GM23338 (cell line): ENCODE results near the gene TSPO2.

Source experiments
- CTCF ChIP-seq, 2 experiments: fragments of 200-600 bp in 1 of 2; sonication (generic) in 1 of 2; conservative IDR thresholded peaks; 2 replicates each; pipeline versions ENCODE4 v1.5.1 to v1.6.1; 2016 to 2017; ENCODE audit warnings: antibody characterized with exemption in 2 of 2, low read depth in 2 of 2, mild to moderate bottlenecking in 2 of 2, moderate library complexity in 1 of 2
- EZH2phosphoT487 ChIP-seq: fragments of 200-600 bp; sonication (generic); IDR thresholded peaks from one replicate; pipeline ENCODE4 v1.8.1; 2018; ENCODE audit warnings: antibody characterized with exemption; ENCODE audit not compliant: unreplicated experiment
- POLR2AphosphoS5 ChIP-seq: IDR thresholded peaks from 2 replicates; pipeline ENCODE4 v1.6.1; 2016; ENCODE audit warnings: antibody characterized with exemption, low read depth
- TF ChIP-seq, protein P1 (sequence below): IDR thresholded peaks from 2 replicates; pipeline ENCODE4 v1.6.1; 2016; ENCODE audit warnings: antibody characterized with exemption

- TF ChIP-seq EZH2phosphoT487 (no peak), CTCF (conservative IDR thresholded peaks at IDR 0.05; ENCODE audit: low read depth in 2 of 2) (no peak), POLR2AphosphoS5 (no peak)
- TF ChIP-seq, protein P1, sequence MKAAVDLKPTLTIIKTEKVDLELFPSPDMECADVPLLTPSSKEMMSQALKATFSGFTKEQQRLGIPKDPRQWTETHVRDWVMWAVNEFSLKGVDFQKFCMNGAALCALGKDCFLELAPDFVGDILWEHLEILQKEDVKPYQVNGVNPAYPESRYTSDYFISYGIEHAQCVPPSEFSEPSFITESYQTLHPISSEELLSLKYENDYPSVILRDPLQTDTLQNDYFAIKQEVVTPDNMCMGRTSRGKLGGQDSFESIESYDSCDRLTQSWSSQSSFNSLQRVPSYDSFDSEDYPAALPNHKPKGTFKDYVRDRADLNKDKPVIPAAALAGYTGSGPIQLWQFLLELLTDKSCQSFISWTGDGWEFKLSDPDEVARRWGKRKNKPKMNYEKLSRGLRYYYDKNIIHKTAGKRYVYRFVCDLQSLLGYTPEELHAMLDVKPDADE: no peak
Measured at GRCh38 chr6:41045664-41046063, 3.4 kb downstream of the TSPO2 start.
